Bronchial epithelial cell (primary cell): ENCODE measurements around the gene MGAT1. TPM values are rescaled to one million over a fixed set of nuclear protein-coding genes. Genes with fewer than 3 reads are reported as not detected.
A peak's percentile ranks its signal among the peaks of the same experiment; 100 is the strongest.

Experiments used
- DNase-seq: peaks from one replicate; pipeline ENCODE4 v3.0.0-alpha.2; 2010; ENCODE audit warnings: low read depth
- FAIRE-seq: peaks from 2 replicates; lab custom pipeline; 2011; peaks lifted over from hg19 to GRCh38; lab: Jason Lieb, UNC
- H3K27me3 ChIP-seq: 2 replicates; pipeline ENCODE4 v1.5.1; 2011; ENCODE audit warnings: low read length; ENCODE audit not compliant: control insufficient read depth, insufficient read depth
- H3K36me3 ChIP-seq: 2 replicates; pipeline ENCODE4 v1.5.1; 2011; ENCODE audit warnings: low read length; ENCODE audit not compliant: control insufficient read depth, insufficient read depth
- H3K4me3 ChIP-seq: 2 replicates; pipeline ENCODE4 v1.5.1; 2011; ENCODE audit warnings: mild to moderate bottlenecking, low read depth, low read length, control low read depth
- CTCF ChIP-seq: IDR thresholded peaks from 2 replicates; pipeline ENCODE4 v1.5.1; 2011; ENCODE audit warnings: mild to moderate bottlenecking, moderate library complexity, low read length, control low read depth, inconsistent platforms; ENCODE audit not compliant: insufficient read depth, severe bottlenecking
- total RNA-seq: library from RNA; depleted of rRNA; stranded (reverse); fragments of >200 nt; gene quantifications from 2 replicates; pipeline ENCODE4 v1.2.1, GENCODE V29; 2014

The MGAT1 gene
- total RNA-seq, 1 donor from 2014 or later: 62.1 TPM

- Histone ChIP-seq H3K4me3 (peak overlapping the region; percentile 92), H3K27me3 (no peaks in the 10 kb centered on the region), H3K36me3 (peaks cover 7% of the 10 kb centered on the region)
- peak; percentile 14 for TF ChIP-seq CTCF
- DNase-seq: peak; percentile 80
- FAIRE-seq: no peak
These were observed 849 bp upstream of the MGAT1 start for GRCh38 chr5:180803181-180804128.

GRCh38 chr5:180801596-180802324, 846 bp downstream of the MGAT1 start:
- no peak for FAIRE-seq
- no peak for TF ChIP-seq CTCF
- Histone ChIP-seq H3K4me3 (peak overlapping the region; percentile 92), H3K36me3 (peaks cover 7% of the 10 kb centered on the region), H3K27me3 (no peaks in the 10 kb centered on the region)
- no peak for DNase-seq

- no peak for TF ChIP-seq CTCF
- no peaks in the 10 kb centered on the region for H3K27me3 ChIP-seq
- FAIRE-seq (no peak), DNase-seq (peak; percentile 85)
- peaks cover 9% of the 10 kb centered on the region for H3K36me3 ChIP-seq
- no peak overlapping the region for H3K4me3 ChIP-seq
These were observed 2.5 kb downstream of the MGAT1 start for GRCh38 chr5:180799902-180800801.

GRCh38 chr5:180799194-180799593, 3.4 kb downstream of the MGAT1 start:
- TF ChIP-seq CTCF: peak; percentile 60
- FAIRE-seq (no peak), DNase-seq (no peak)
- H3K36me3 ChIP-seq: peaks cover 9% of the 10 kb centered on the region
- no peak overlapping the region for H3K4me3 ChIP-seq
- H3K27me3 ChIP-seq: no peaks in the 10 kb centered on the region

GRCh38 chr5:180798193-180798592, 4.4 kb downstream of the MGAT1 start:
- Histone ChIP-seq H3K36me3 (peaks cover 9% of the 10 kb centered on the region), H3K4me3 (no peak overlapping the region), H3K27me3 (no peaks in the 10 kb centered on the region)
- no peak for TF ChIP-seq CTCF
- DNase-seq (no peak), FAIRE-seq (no peak)
